ENCODE measurements around the gene PLA2G3. TPM values are rescaled to one million over a fixed set of nuclear protein-coding genes. Genes with fewer than 3 reads are reported as not detected.

PLA2G3 gene
- total and polyA plus RNA-seq, 2 of the 13 experiments (the other 11 are each of a cell fraction or from before 2014, with no cell fraction given): 0.12 to 0.42 TPM

- ChIA-PET POLR2A (no interaction called here), CTCF (ENCODE audit: low intra/inter-chr PET ratio, low total read pairs) (no interaction called here)
- no peak overlapping the region for H3K4me3 ChIP-seq (replicated peaks in 1 of 3; ENCODE audit: insufficient read depth in 1 of 3, low read depth in 2 of 3, low read length in 3 of 3)
- FAIRE-seq (no peak), ATAC-seq (no peak), DNase-seq (ENCODE audit: low spot score) (no peak)
- no peaks in the 10 kb centered on the region for H3K36me3 ChIP-seq (replicated peaks in 1 of 2; ENCODE audit: control insufficient read depth in 1 of 2, insufficient read depth in 2 of 2, low read length in 2 of 2)
- H4K20me1 ChIP-seq (ENCODE audit: insufficient read depth, low read length): no peaks in the 10 kb centered on the region
- no peaks in the 10 kb centered on the region for H3K9me3 ChIP-seq (ENCODE audit: low read length)
- H3K79me2 ChIP-seq (ENCODE audit: insufficient read depth, low read length): no peaks in the 10 kb centered on the region
- intact Hi-C loops (cut with micrococcal nuclease; ENCODE audit: unreplicated experiment): no loop called here
- 33% methylated on average over 1 of the region's 1 CpG for WGBS (ENCODE audit: low lambda C conversion rate)
- BruUV-seq (replicated peaks): no TSS peak
- no peak overlapping the region for H3K9ac ChIP-seq (ENCODE audit: insufficient read depth, low read depth, low read length)
- H3K4me1 ChIP-seq (ENCODE audit: insufficient read depth, low read length): peaks cover 25% of the 10 kb centered on the region
- no peak overlapping the region for H3K4me2 ChIP-seq (ENCODE audit: low read depth, low read length)
- peaks cover 2 to 3% of the 10 kb centered on the region in 2 experiments; a peak in 1 of 5 replicates for H3K27me3 ChIP-seq (ENCODE audit: control insufficient read depth in 1 of 2, insufficient read depth in 2 of 2, low read length in 2 of 2)
- in situ Hi-C loops (cut with HindIII; ENCODE audit: extremely low pct_ligation_motif_present, low pct_unique_long_range_greater_than_20kb): no loop called here
- H2AFZ ChIP-seq (ENCODE audit: low read length): no peak overlapping the region
- no peak overlapping the region for H3K27ac ChIP-seq (ENCODE audit: extremely low read length, insufficient read depth, low read length)
- no peak for TF ChIP-seq DR1 (CRISPR knock-in tag; IDR thresholded peaks at IDR 0.05)
- TF ChIP-seq CC2D1A (CRISPR knock-in tag; IDR thresholded peaks at IDR 0.05): no peak
- no peak for TF ChIP-seq KDM5B (CRISPR knock-in tag; IDR thresholded peaks at IDR 0.05; ENCODE audit: borderline replicate concordance)
- no peak for TF ChIP-seq ZNF609 (CRISPR knock-in tag; IDR thresholded peaks at IDR 0.05; ENCODE audit: borderline replicate concordance)
- TF ChIP-seq FIP1L1 (IDR thresholded peaks at IDR 0.05; ENCODE audit: borderline replicate concordance, insufficient read depth, low read depth, low read length): no peak
- no peak for TF ChIP-seq ZNF337 (CRISPR knock-in tag; IDR thresholded peaks at IDR 0.05; ENCODE audit: borderline replicate concordance, low read depth)
- no peak for TF ChIP-seq ZNF275 (CRISPR knock-in tag; IDR thresholded peaks at IDR 0.05; ENCODE audit: borderline replicate concordance)
- TF ChIP-seq SMYD3 (CRISPR knock-in tag; IDR thresholded peaks at IDR 0.05): no peak
- TF ChIP-seq ZNF33A (CRISPR knock-in tag; IDR thresholded peaks at IDR 0.05; ENCODE audit: borderline replicate concordance): no peak
- no peak for TF ChIP-seq ETV6 (CRISPR knock-in tag; conservative IDR thresholded peaks at IDR 0.05)
- no peak for TF ChIP-seq ZFP90 (CRISPR knock-in tag; IDR thresholded peaks at IDR 0.05; ENCODE audit: borderline replicate concordance)
- TF ChIP-seq ZFP36L1 (CRISPR knock-in tag; IDR thresholded peaks at IDR 0.05): no peak
- no peak for TF ChIP-seq ZNF790 (CRISPR knock-in tag; IDR thresholded peaks at IDR 0.05; ENCODE audit: borderline replicate concordance)
- TF ChIP-seq MTF1 (CRISPR knock-in tag; IDR thresholded peaks at IDR 0.05): no peak
- TF ChIP-seq TSC22D2 (CRISPR knock-in tag; IDR thresholded peaks at IDR 0.05; ENCODE audit: borderline replicate concordance): no peak
These were observed 14.7 kb upstream of the PLA2G3 start for GRCh38 chr22:31154975-31155374.
